WTC11 (cell line): Measurements from ENCODE around the gene EVI5L.

ENCODE experiments used
- CREM ChIP-seq: sonication (generic); formaldehyde crosslinking; IDR thresholded peaks from 2 replicates; pipeline ENCODE4 v1.8.1; 2022; ENCODE audit warnings: mild to moderate bottlenecking, missing genetic modification reagents, moderate library complexity
- NFYB ChIP-seq: sonication (generic); formaldehyde crosslinking; conservative IDR thresholded peaks from 2 replicates; pipeline ENCODE4 v1.8.0; 2022; ENCODE audit warnings: low read depth, missing genetic modification reagents
- SMAD3 ChIP-seq: sonication (generic); formaldehyde crosslinking; IDR thresholded peaks from 2 replicates; pipeline ENCODE4 v1.8.0; 2022; ENCODE audit warnings: missing genetic modification reagents, mild to moderate bottlenecking, borderline replicate concordance
- TF ChIP-seq, protein P1 (sequence below): fragments of 200-600 bp; IDR thresholded peaks from 2 replicates; pipeline ENCODE4 v1.8.0; 2022; ENCODE audit warnings: antibody characterized with exemption
- TF ChIP-seq, protein P2 (sequence below): sonication (generic); formaldehyde crosslinking; conservative IDR thresholded peaks from 2 replicates; pipeline ENCODE4 v1.8.1; 2022; ENCODE audit warnings: mild to moderate bottlenecking, missing genetic modification reagents
- TF ChIP-seq, protein P3 (sequence below): sonication (generic); formaldehyde crosslinking; IDR thresholded peaks from 2 replicates; pipeline ENCODE4 v1.8.0; 2022; ENCODE audit warnings: mild to moderate bottlenecking, missing genetic modification reagents

DNA sequence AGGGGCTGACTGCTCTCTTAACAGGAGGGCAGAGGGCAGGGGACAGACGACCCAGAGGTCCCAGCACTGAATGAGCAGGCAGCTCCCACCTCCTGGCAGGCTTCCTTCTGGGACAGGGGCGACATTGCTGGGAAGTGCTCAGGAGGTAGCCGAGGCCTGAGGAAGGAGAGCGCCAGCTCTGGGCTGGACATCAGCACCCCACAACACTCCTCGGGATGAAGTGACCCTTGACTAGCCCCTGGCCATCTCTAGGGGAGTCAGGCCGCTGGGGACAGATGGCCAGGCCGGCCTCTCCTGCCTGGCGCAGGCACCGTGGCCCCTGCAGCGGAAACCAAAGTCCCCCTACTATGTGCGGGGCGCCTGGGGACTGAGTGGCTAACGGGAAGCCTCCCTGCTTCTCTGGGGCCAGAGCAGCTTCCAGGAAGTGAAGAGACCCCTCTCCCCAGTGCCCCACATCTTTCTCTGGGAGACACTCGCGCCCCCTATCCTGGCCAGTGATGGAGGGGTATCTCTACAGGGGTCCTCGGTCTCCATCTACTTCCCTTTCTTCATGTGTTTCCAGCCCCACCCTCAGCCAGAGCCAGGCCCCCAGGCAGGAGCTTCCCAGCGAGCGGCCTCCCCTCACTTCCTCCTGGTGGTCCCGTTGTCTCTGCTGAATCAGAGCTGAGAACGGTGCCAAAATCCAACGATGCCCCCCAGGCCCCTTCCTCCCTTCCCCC lies 34.1 kb downstream of the EVI5L start:
- TF ChIP-seq, protein P1, sequence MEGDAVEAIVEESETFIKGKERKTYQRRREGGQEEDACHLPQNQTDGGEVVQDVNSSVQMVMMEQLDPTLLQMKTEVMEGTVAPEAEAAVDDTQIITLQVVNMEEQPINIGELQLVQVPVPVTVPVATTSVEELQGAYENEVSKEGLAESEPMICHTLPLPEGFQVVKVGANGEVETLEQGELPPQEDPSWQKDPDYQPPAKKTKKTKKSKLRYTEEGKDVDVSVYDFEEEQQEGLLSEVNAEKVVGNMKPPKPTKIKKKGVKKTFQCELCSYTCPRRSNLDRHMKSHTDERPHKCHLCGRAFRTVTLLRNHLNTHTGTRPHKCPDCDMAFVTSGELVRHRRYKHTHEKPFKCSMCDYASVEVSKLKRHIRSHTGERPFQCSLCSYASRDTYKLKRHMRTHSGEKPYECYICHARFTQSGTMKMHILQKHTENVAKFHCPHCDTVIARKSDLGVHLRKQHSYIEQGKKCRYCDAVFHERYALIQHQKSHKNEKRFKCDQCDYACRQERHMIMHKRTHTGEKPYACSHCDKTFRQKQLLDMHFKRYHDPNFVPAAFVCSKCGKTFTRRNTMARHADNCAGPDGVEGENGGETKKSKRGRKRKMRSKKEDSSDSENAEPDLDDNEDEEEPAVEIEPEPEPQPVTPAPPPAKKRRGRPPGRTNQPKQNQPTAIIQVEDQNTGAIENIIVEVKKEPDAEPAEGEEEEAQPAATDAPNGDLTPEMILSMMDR = no peak
- TF ChIP-seq, protein P2, sequence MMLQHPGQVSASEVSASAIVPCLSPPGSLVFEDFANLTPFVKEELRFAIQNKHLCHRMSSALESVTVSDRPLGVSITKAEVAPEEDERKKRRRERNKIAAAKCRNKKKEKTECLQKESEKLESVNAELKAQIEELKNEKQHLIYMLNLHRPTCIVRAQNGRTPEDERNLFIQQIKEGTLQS = no peak
- TF ChIP-seq, protein P3, sequence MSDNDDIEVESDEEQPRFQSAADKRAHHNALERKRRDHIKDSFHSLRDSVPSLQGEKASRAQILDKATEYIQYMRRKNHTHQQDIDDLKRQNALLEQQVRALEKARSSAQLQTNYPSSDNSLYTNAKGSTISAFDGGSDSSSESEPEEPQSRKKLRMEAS = no peak
- no peak for TF ChIP-seq SMAD3
- TF ChIP-seq CREM (CRISPR knock-in tag) = no peak
- TF ChIP-seq NFYB = no peak
